H9 (cell line): ENCODE measurements around the gene VGF. TPM values are rescaled to one million over a fixed set of nuclear protein-coding genes. Genes with fewer than 3 reads are reported as not detected.

ENCODE experiments used
- DNase-seq: peaks from one replicate; pipeline ENCODE4 v3.0.0-alpha.2; 2017
- H2AFZ ChIP-seq: one replicate; pipeline ENCODE4 v1.6.1; 2013; ENCODE audit warnings: mild to moderate bottlenecking, low read length, control low read depth, moderate library complexity
- H2AK5ac ChIP-seq: 2 replicates; pipeline ENCODE4 v1.6.1; 2013; ENCODE audit warnings: low read length, control low read depth, mixed read lengths; ENCODE audit not compliant: insufficient read length
- H2BK120ac ChIP-seq: one replicate; pipeline ENCODE4 v1.6.1; 2013; ENCODE audit warnings: low read depth, mild to moderate bottlenecking, low read length, control low read depth, inconsistent platforms; ENCODE audit not compliant: poor library complexity, severe bottlenecking
- H2BK12ac ChIP-seq: 2 replicates; pipeline ENCODE4 v1.6.1; 2013; ENCODE audit warnings: low read length, control low read depth, mixed read lengths, low read depth; ENCODE audit not compliant: insufficient read length
- H2BK15ac ChIP-seq: 2 replicates; pipeline ENCODE4 v1.6.1; 2013; ENCODE audit warnings: low read depth, low read length, control low read depth
- H2BK20ac ChIP-seq: one replicate; pipeline ENCODE4 v1.6.1; 2013; ENCODE audit warnings: low read depth, mild to moderate bottlenecking, low read length, control low read depth, inconsistent platforms; ENCODE audit not compliant: poor library complexity, severe bottlenecking
- H2BK5ac ChIP-seq: 2 replicates; pipeline ENCODE4 v1.6.1; 2013; ENCODE audit warnings: low read length, control low read depth, mixed read lengths; ENCODE audit not compliant: insufficient read length
- H3K14ac ChIP-seq: 2 replicates; pipeline ENCODE4 v1.6.1; 2013; ENCODE audit warnings: low read length, control low read depth; ENCODE audit not compliant: insufficient read depth
- H3K18ac ChIP-seq: 2 replicates; pipeline ENCODE4 v1.6.1; 2013; ENCODE audit warnings: low read depth, mild to moderate bottlenecking, mixed read lengths, low read length, control low read depth; ENCODE audit not compliant: insufficient read length
- H3K23ac ChIP-seq: 2 replicates; pipeline ENCODE4 v1.6.1; 2013; ENCODE audit warnings: low read length, control low read depth, mixed read lengths, low read depth; ENCODE audit not compliant: insufficient read length
- H3K23me2 ChIP-seq: 2 replicates; pipeline ENCODE4 v1.6.1; 2013; ENCODE audit warnings: low read depth, mild to moderate bottlenecking, mixed read lengths, low read length, control low read depth; ENCODE audit not compliant: insufficient read length, poor library complexity, severe bottlenecking
- H3K27ac ChIP-seq: 2 replicates; pipeline ENCODE4 v1.5.1; 2013; ENCODE audit warnings: low read length, control low read depth, mixed read lengths, low read depth; ENCODE audit not compliant: insufficient read length
- H3K27me3 ChIP-seq: 2 replicates; pipeline ENCODE4 v1.6.1; 2013; ENCODE audit warnings: low read length, control low read depth, inconsistent platforms; ENCODE audit not compliant: insufficient read depth
- H3K4ac ChIP-seq: 2 replicates; pipeline ENCODE4 v1.6.1; 2013; ENCODE audit warnings: low read depth, mild to moderate bottlenecking, control low read depth, inconsistent platforms, low read length, moderate library complexity
- H3K4me1 ChIP-seq: 2 replicates; pipeline ENCODE4 v1.6.1; 2013; ENCODE audit warnings: low read length, control low read depth, inconsistent platforms; ENCODE audit not compliant: insufficient read depth
- H3K4me2 ChIP-seq: 2 replicates; pipeline ENCODE4 v1.6.1; 2013; ENCODE audit warnings: low read length, control low read depth, mixed read lengths; ENCODE audit not compliant: insufficient read length, insufficient read depth
- H3K56ac ChIP-seq: 2 replicates; pipeline ENCODE4 v1.6.1; 2013; ENCODE audit warnings: low read depth, mild to moderate bottlenecking, mixed read lengths, low read length, control low read depth; ENCODE audit not compliant: insufficient read length
- H3K79me1 ChIP-seq: 2 replicates; pipeline ENCODE4 v1.6.1; 2013; ENCODE audit warnings: low read depth, mild to moderate bottlenecking, moderate library complexity, low read length, control low read depth, inconsistent platforms; ENCODE audit not compliant: insufficient read depth, poor library complexity, severe bottlenecking
- H3K79me2 ChIP-seq: 2 replicates; pipeline ENCODE4 v1.6.1; 2013; ENCODE audit warnings: low read length, control low read depth, inconsistent platforms; ENCODE audit not compliant: insufficient read depth
- H3K9ac ChIP-seq: 2 replicates; pipeline ENCODE4 v1.6.1; 2013; ENCODE audit warnings: low read length, control low read depth, mixed read lengths; ENCODE audit not compliant: insufficient read length; ENCODE audit errors: extremely low read depth
- H3K9me3 ChIP-seq: one replicate; pipeline ENCODE4 v1.6.1; 2013; ENCODE audit warnings: low read depth, low read length, inconsistent platforms; ENCODE audit not compliant: control insufficient read depth
- H3T11ph ChIP-seq: one replicate; pipeline ENCODE4 v1.6.1; 2013; ENCODE audit warnings: mild to moderate bottlenecking, low read length, control low read depth, inconsistent platforms
- H4K20me1 ChIP-seq: one replicate; pipeline ENCODE4 v1.6.1; 2013; ENCODE audit not compliant: control insufficient read depth, insufficient read length, insufficient read depth
- H4K5ac ChIP-seq: 2 replicates; pipeline ENCODE4 v1.6.1; 2013; ENCODE audit warnings: low read depth, mild to moderate bottlenecking, mixed read lengths, low read length, control low read depth; ENCODE audit not compliant: insufficient read length
- H4K8ac ChIP-seq: replicated peaks from 2 replicates; pipeline ENCODE4 v1.6.1; 2013; ENCODE audit warnings: low read length, control low read depth, mixed read lengths, low read depth; ENCODE audit not compliant: insufficient read length
- H4K91ac ChIP-seq: 2 replicates; pipeline ENCODE4 v1.6.1; 2013; ENCODE audit warnings: low read depth, mild to moderate bottlenecking, moderate library complexity, mixed read lengths, low read length, control low read depth; ENCODE audit not compliant: insufficient read length
- H3K27ac Mint-ChIP-seq, 3 experiments: 2 replicates in 2 of 3; 3 replicates in 1 of 3; pipeline ENCODE4 v1.8.0; 2020 to 2021; ENCODE audit warnings: mixed read lengths in 3 of 3, mild to moderate bottlenecking in 1 of 3, moderate library complexity in 1 of 3
- H3K27me3 Mint-ChIP-seq: 2 replicates; pipeline ENCODE4 v1.8.0; 2021; ENCODE audit warnings: low read depth, mild to moderate bottlenecking, moderate library complexity, mixed read lengths
- H3K36me3 Mint-ChIP-seq, 3 experiments: 2 replicates in 2 of 3; 3 replicates in 1 of 3; pipeline ENCODE4 v1.8.0; 2020 to 2021; ENCODE audit warnings: low read depth in 3 of 3, mixed read lengths in 3 of 3; ENCODE audit not compliant: insufficient read depth in 1 of 3
- H3K4me1 Mint-ChIP-seq, 2 experiments: 2 replicates each; pipeline ENCODE4 v1.8.0; 2020; ENCODE audit warnings: mixed read lengths in 2 of 2
- H3K4me3 Mint-ChIP-seq, 2 experiments: 2 replicates in 1 of 2; 3 replicates in 1 of 2; pipeline ENCODE4 v1.8.0; 2020 to 2021; ENCODE audit warnings: mild to moderate bottlenecking in 2 of 2, mixed read lengths in 2 of 2, moderate library complexity in 1 of 2
- H3K9me3 Mint-ChIP-seq, 2 experiments: 2 replicates in 1 of 2; 3 replicates in 1 of 2; pipeline ENCODE4 v1.8.0; 2020; ENCODE audit warnings: mild to moderate bottlenecking in 2 of 2, mixed read lengths in 2 of 2, moderate library complexity in 1 of 2
- CTCF ChIP-seq: fragments of 200-600 bp; sonication (generic); conservative IDR thresholded peaks from 3 replicates; pipeline ENCODE4 v1.8.0; 2021; ENCODE audit warnings: antibody characterized with exemption, mild to moderate bottlenecking
- WGBS: extraction: QIAGEN DNeasy Blood & Tissue Kit; methylation state at CpG from one replicate; pipeline ENCODE4 v1.1.7; 2013; ENCODE audit warnings: missing lambda C conversion rate, low lambda C conversion rate, mixed read lengths; ENCODE audit not compliant: insufficient read length; ENCODE audit errors: extremely low coverage; 5-methylcytosine and 5-hydroxymethylcytosine counted together
- total RNA-seq: library from RNA; stranded (reverse); gene quantifications from 2 replicates; pipeline ENCODE4 v1.2.1, GENCODE V29; 2021

VGF gene
- total RNA-seq, 1 experiment from 2014 or later = 37.1 TPM

DNA sequence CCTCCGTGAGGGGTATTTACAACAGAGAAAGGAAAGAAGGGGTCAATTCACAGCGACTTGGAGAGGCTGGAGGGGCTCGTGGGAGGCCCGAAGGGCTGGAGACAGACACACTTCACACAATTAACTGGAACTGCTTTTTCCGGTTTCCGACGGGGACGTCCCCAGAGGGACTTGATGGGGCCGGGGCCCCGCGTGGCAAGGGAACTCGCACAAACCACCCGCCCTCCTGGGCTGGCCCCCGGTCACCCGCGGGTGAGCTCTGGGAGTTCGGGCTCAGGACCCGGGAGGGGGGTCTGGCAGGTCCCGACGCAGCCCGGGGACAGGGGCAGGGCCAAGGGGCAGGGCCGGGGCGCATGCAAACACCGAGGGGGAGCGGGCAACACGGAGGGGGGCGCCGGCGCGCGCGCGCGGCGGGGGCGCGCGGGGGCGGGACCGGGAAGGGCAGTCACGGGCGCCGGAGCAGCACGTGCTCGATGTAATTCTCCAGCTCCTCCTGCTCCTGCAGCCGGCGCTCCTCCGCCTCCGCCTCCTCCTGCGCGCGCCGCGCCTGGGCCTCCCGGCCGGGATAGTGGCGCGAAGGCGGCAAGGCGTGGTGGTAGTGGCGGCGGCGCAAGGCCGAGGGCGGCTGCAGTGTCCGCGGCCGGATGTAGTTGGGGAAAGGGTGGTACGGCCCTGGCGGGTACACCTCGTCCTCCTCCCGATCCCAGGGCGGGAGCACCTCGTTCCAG lies 2.7 kb downstream of the VGF start:
- Histone ChIP-seq H4K8ac (no peak overlapping the region), H3K23ac (no peak overlapping the region), H3K14ac (peak overlapping the region; percentile 50; the same call in 1 of the 2 replicates), H3K56ac (no peak overlapping the region), H4K91ac (no peak overlapping the region), H3K18ac (peak overlapping the region; percentile 53), H3K4ac (no peak overlapping the region), H3K9me3 (no peaks in the 10 kb centered on the region), H3T11ph (no peak overlapping the region), H3K79me1 (no peaks in the 10 kb centered on the region), H2AFZ (no peak overlapping the region), H3K79me2 (no peaks in the 10 kb centered on the region), H2BK5ac (no peak overlapping the region), H2BK15ac (no peak overlapping the region), H4K5ac (no peak overlapping the region), H2AK5ac (no peak overlapping the region), H4K20me1 (no peaks in the 10 kb centered on the region), H2BK120ac (no peak overlapping the region), H2BK20ac (no peak overlapping the region), H3K23me2 (peaks cover 34% of the 10 kb centered on the region), H3K27me3 (no peaks in the 10 kb centered on the region; the same call in 1 of the 2 replicates), H2BK12ac (no peak overlapping the region), H3K4me2 (peak overlapping the region; percentile 65), H3K4me1 (peaks cover 9% of the 10 kb centered on the region; the same call in 1 of the 2 replicates), H3K9ac (no peak overlapping the region), H3K27ac (no peak overlapping the region)
- peaks cover 41 to 61% of the 10 kb centered on the region in 2 experiments for H3K4me1 Mint-ChIP-seq
- no CpG with 5 or more reads among the region's 74 CpGs for WGBS
- H3K27me3 Mint-ChIP-seq = peaks cover 29% of the 10 kb centered on the region
- DNase-seq = peak; percentile 84
- no peaks in the 10 kb centered on the region for H3K9me3 Mint-ChIP-seq
- peak overlapping the region; percentile 79 to 87 for H3K4me3 Mint-ChIP-seq
- TF ChIP-seq CTCF = no peak
- peak overlapping the region in 2 of 3 experiments; percentile 42 to 92; a peak in 3 of 7 replicates for H3K27ac Mint-ChIP-seq
- H3K36me3 Mint-ChIP-seq = peaks cover 0 to 14% (median 11%) of the 10 kb centered on the region in 3 experiments; a peak in 4 of 7 replicates
